ENCODE results near the gene TAF11. TPM values are rescaled to one million over a fixed set of nuclear protein-coding genes. Genes with fewer than 3 reads are reported as not detected.

The TAF11 gene
- total and polyA plus RNA-seq, 2 of the 8 experiments (the other 6 are each of a cell fraction or from before 2014, with no cell fraction given): 38.2 to 48.6 TPM

- no peaks in the 10 kb centered on the region; a peak in 1 of 7 replicates for H3K27me3 ChIP-seq (replicated peaks in 1 of 4; ENCODE audit: control insufficient read depth in 3 of 4, extremely low read depth in 1 of 4, insufficient read depth in 3 of 4, low read length in 3 of 4)
- WGBS, 2 experiments (ENCODE audit: extremely low coverage in 1 of 2, insufficient coverage in 1 of 2, insufficient read length in 1 of 2, insufficient replicate concordance in 2 of 2, low coverage in 1 of 2, low lambda C conversion rate in 2 of 2, missing lambda C conversion rate in 1 of 2): 91% methylated on average over 4 of the region's 4 CpGs; no CpG with 5 or more reads in 1 of the 2 experiments
- no peak overlapping the region for H2AK5ac ChIP-seq (ENCODE audit: low read depth, low read length)
- no peak overlapping the region for H2BK20ac ChIP-seq (ENCODE audit: low read length)
- H2BK120ac ChIP-seq (replicated peaks; ENCODE audit: low read depth, low read length): no peak overlapping the region
- no peak overlapping the region for H2BK15ac ChIP-seq (ENCODE audit: low read length)
- H3K56ac ChIP-seq (replicated peaks; ENCODE audit: insufficient read length, low read depth, low read length): no peak overlapping the region
- no peak overlapping the region for H3K4ac ChIP-seq (replicated peaks; ENCODE audit: insufficient read length, low read depth, low read length)
- H3K79me1 ChIP-seq (ENCODE audit: low read depth, low read length): peaks cover 4% of the 10 kb centered on the region
- no peaks in the 10 kb centered on the region for H3K9me3 ChIP-seq (ENCODE audit: insufficient read depth in 2 of 2, low read depth in 1 of 2, low read length in 1 of 2)
- FAIRE-seq (no peak), DNase-seq (ENCODE audit: low read depth in 1 of 2, low spot score in 2 of 2) (no peak)
- no peaks in the 10 kb centered on the region for H3K36me3 ChIP-seq (ENCODE audit: control insufficient read depth in 2 of 4, insufficient read depth in 4 of 4, low read length in 3 of 4)
- no peak overlapping the region for H4K8ac ChIP-seq (ENCODE audit: extremely low read depth, insufficient read depth, low read length)
- H3K18ac ChIP-seq (ENCODE audit: extremely low read depth, low read length): no peak overlapping the region
- no peaks in the 10 kb centered on the region for H3K23me2 ChIP-seq (ENCODE audit: low read depth, low read length)
- H4K5ac ChIP-seq (ENCODE audit: insufficient read length, low read depth, low read length): no peak overlapping the region
- no peak overlapping the region for H3K14ac ChIP-seq (ENCODE audit: insufficient read length)
- H3K4me1 ChIP-seq (replicated peaks in 1 of 4; ENCODE audit: control insufficient read depth in 3 of 4, insufficient read depth in 4 of 4, low read length in 3 of 4): no peaks in the 10 kb centered on the region
- TF ChIP-seq ATF3 (IDR thresholded peaks at IDR 0.05; ENCODE audit: insufficient read depth, low read depth, low read length): no peak
- TF ChIP-seq EZH2 (IDR thresholded peaks at IDR 0.05; ENCODE audit: low read depth, low read length, severe bottlenecking): no peak
- TF ChIP-seq JUND (IDR thresholded peaks at IDR 0.05; ENCODE audit: low read length): no peak
- no peak for TF ChIP-seq FOSL1 (IDR thresholded peaks at IDR 0.05; ENCODE audit: insufficient read depth, low read depth, low read length)
- no peak for TF ChIP-seq EGR1 (IDR thresholded peaks at IDR 0.05; ENCODE audit: borderline replicate concordance, low read depth, low read length)
- no peak for TF ChIP-seq SUZ12 (IDR thresholded peaks at IDR 0.05; ENCODE audit: low read length)
- no peak for TF ChIP-seq CTBP2 (IDR thresholded peaks at IDR 0.05; ENCODE audit: borderline replicate concordance, insufficient read depth, insufficient read length, low read length)
- TF ChIP-seq POU5F1 (IDR thresholded peaks at IDR 0.05; ENCODE audit: low read depth, low read length): no peak
- TF ChIP-seq CBX8 (IDR thresholded peaks at IDR 0.05; ENCODE audit: borderline replicate concordance, low read depth, low read length): no peak
- no peak for TF ChIP-seq MAX (IDR thresholded peaks at IDR 0.05)
- TF ChIP-seq KDM5A (IDR thresholded peaks at IDR 0.05; ENCODE audit: low read length): no peak
- no peak overlapping the region for H2BK12ac ChIP-seq (ENCODE audit: low read depth, low read length)
- H2BK5ac ChIP-seq (ENCODE audit: low read depth, low read length): no peak overlapping the region
- H4K20me1 ChIP-seq (replicated peaks in 1 of 2; ENCODE audit: control insufficient read depth in 1 of 2, insufficient read depth in 2 of 2, low read length in 2 of 2): peaks cover 0 to 3% of the 10 kb centered on the region in 2 experiments
- H3K4me3 ChIP-seq (ENCODE audit: extremely low read depth in 1 of 4, insufficient read depth in 2 of 4, low read depth in 3 of 4, low read length in 4 of 4): no peak overlapping the region
- POLR2A ChIA-PET (ENCODE audit: partially characterized antibody): interaction anchor here (0.6 to 1.2 kb wide), 2 partner anchors 21 to 29 kb away, joined by 3 read pairs; partner anchors contain the start of gene TAF11
- H3K9ac ChIP-seq (replicated peaks in 1 of 4; ENCODE audit: extremely low read depth in 1 of 4, low read depth in 3 of 4, low read length in 3 of 4): no peak overlapping the region
- no peak overlapping the region for H3K4me2 ChIP-seq (ENCODE audit: insufficient read depth in 1 of 2, low read depth in 2 of 2, low read length in 2 of 2)
- CTCF ChIA-PET (ENCODE audit: partially characterized antibody): no interaction called here
- no peak overlapping the region for H4K91ac ChIP-seq (replicated peaks; ENCODE audit: insufficient read length, low read length)
- H3K27ac ChIP-seq (ENCODE audit: low read depth, low read length): no peak overlapping the region
- no peak overlapping the region for H2AFZ ChIP-seq (ENCODE audit: low read length)
- peaks cover 0 to 43% of the 10 kb centered on the region in 2 experiments for H3K79me2 ChIP-seq (ENCODE audit: control insufficient read depth in 1 of 2, insufficient read depth in 2 of 2, low read length in 2 of 2)
- H3K23ac ChIP-seq (ENCODE audit: insufficient read length): no peak overlapping the region
Measured at GRCh38 chr6:34916348-34916967, 28.6 kb upstream of the TAF11 start.
